ENCODE measurements around the gene OR2V2.

DNA sequence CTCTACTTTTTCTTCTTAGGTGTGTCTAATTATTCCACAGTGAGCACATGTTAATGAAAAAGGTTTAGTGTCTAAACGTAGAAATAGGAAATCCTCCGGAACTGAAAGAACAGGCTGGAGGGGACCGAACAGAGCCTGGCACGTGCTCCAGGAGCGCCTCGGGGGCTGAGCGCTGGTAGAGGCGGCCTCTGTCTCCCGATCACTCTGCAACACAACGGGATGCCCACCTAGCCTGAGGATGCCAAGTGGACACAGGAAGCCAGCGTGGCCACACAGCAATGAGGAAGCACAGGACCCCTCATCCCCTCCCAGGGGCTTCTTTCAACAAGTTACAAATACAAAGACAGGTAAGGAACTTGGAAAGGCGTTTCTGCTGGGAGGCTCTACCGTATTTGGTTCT lies 38.2 kb downstream of the OR2V2 start:
- TF ChIP-seq, protein P1, sequence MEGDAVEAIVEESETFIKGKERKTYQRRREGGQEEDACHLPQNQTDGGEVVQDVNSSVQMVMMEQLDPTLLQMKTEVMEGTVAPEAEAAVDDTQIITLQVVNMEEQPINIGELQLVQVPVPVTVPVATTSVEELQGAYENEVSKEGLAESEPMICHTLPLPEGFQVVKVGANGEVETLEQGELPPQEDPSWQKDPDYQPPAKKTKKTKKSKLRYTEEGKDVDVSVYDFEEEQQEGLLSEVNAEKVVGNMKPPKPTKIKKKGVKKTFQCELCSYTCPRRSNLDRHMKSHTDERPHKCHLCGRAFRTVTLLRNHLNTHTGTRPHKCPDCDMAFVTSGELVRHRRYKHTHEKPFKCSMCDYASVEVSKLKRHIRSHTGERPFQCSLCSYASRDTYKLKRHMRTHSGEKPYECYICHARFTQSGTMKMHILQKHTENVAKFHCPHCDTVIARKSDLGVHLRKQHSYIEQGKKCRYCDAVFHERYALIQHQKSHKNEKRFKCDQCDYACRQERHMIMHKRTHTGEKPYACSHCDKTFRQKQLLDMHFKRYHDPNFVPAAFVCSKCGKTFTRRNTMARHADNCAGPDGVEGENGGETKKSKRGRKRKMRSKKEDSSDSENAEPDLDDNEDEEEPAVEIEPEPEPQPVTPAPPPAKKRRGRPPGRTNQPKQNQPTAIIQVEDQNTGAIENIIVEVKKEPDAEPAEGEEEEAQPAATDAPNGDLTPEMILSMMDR (IDR thresholded peaks at IDR 0.05; ENCODE audit: poor library complexity, severe bottlenecking) = no peak
- TF ChIP-seq POLR2AphosphoS5 (IDR thresholded peaks at IDR 0.05) (no peak), RAD21 (conservative IDR thresholded peaks at IDR 0.05) (no peak), MXI1 (conservative IDR thresholded peaks at IDR 0.05; ENCODE audit: poor library complexity, severe bottlenecking) (no peak), EZH2 (IDR thresholded peaks at IDR 0.05; ENCODE audit: borderline replicate concordance, insufficient read depth, low read length, poor library complexity, severe bottlenecking) (no peak)
